Measurements from ENCODE around the gene ENO2.

ENO2 gene

DNA sequence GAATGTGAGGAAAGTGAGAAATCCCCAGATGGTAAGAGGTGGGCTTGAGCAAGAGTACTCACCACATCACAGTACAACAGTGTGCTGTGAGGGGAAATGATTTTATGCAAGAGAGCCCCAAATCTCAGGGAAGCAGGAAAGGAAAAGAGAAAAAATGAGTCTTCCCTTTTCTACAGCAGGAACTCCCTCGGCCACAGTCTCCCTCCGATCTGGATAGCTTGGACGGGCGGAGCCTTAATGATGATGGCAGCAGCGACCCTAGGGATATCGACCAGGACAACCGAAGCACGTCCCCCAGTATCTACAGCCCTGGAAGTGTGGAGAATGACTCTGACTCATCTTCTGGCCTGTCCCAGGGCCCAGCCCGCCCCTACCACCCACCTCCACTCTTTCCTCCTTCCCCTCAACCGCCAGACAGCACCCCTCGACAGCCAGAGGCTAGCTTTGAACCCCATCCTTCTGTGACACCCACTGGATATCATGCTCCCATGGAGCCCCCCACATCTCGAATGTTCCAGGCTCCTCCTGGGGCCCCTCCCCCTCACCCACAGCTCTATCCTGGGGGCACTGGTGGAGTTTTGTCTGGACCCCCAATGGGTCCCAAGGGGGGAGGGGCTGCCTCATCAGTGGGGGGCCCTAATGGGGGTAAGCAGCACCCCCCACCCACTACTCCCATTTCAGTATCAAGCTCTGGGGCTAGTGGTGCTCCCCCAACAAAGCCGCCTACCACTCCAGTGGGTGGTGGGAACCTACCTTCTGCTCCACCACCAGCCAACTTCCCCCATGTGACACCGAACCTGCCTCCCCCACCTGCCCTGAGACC lies 21.2 kb downstream of the ENO2 start:
- DNase-seq, result no peak

DNA sequence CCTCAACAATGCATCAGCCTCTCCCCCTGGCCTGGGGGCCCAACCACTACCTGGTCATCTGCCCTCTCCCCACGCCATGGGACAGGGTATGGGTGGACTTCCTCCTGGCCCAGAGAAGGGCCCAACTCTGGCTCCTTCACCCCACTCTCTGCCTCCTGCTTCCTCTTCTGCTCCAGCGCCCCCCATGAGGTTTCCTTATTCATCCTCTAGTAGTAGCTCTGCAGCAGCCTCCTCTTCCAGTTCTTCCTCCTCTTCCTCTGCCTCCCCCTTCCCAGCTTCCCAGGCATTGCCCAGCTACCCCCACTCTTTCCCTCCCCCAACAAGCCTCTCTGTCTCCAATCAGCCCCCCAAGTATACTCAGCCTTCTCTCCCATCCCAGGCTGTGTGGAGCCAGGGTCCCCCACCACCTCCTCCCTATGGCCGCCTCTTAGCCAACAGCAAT lies 21.8 kb downstream of the ENO2 start:
- no peak for DNase-seq

DNA sequence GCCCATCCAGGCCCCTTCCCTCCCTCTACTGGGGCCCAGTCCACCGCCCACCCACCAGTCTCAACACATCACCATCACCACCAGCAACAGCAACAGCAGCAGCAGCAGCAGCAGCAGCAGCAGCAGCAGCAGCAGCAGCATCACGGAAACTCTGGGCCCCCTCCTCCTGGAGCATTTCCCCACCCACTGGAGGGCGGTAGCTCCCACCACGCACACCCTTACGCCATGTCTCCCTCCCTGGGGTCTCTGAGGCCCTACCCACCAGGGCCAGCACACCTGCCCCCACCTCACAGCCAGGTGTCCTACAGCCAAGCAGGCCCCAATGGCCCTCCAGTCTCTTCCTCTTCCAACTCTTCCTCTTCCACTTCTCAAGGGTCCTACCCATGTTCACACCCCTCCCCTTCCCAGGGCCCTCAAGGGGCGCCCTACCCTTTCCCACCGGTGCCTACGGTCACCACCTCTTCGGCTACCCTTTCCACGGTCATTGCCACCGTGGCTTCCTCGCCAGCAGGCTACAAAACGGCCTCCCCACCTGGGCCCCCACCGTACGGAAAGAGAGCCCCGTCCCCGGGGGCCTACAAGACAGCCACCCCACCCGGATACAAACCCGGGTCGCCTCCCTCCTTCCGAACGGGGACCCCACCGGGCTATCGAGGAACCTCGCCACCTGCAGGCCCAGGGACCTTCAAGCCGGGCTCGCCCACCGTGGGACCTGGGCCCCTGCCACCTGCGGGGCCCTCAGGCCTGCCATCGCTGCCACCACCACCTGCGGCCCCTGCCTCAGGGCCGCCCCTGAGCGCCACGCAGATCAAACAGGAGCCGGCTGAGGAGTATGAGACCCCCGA lies 22.5 kb downstream of the ENO2 start:
- no peak for DNase-seq

DNA sequence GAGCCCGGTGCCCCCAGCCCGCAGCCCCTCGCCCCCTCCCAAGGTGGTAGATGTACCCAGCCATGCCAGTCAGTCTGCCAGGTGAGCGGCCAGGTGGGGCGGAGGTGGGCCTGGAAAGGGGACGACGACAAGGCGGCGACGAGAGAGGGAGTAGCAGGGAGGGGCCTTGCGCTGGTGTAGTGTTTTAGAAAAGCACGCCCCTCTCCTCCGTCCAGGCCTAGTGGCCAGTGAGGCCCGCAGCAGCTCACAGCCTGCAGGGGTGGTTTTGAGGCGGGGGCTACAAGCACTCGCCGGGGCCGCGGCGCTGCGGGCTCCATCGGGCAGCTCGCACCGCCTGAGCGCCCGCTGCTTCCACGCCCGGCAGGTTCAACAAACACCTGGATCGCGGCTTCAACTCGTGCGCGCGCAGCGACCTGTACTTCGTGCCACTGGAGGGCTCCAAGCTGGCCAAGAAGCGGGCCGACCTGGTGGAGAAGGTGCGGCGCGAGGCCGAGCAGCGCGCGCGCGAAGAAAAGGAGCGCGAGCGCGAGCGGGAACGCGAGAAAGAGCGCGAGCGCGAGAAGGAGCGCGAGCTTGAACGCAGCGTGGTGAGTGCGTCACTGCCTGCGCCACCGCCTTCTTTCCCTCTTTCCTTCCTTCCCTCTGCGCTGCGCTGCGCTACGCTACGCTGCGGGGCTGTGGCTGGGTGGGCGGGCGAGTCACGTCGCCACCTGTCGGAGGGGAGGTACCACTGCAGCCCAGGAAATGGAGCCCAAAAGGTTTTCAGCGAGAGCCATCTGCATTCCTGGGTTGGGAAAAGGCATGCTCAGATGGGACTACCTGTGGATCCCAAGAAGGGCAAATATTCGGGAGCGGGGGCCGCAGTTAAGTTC lies 23.3 kb downstream of the ENO2 start:
- peak; percentile 76 for DNase-seq

DNA sequence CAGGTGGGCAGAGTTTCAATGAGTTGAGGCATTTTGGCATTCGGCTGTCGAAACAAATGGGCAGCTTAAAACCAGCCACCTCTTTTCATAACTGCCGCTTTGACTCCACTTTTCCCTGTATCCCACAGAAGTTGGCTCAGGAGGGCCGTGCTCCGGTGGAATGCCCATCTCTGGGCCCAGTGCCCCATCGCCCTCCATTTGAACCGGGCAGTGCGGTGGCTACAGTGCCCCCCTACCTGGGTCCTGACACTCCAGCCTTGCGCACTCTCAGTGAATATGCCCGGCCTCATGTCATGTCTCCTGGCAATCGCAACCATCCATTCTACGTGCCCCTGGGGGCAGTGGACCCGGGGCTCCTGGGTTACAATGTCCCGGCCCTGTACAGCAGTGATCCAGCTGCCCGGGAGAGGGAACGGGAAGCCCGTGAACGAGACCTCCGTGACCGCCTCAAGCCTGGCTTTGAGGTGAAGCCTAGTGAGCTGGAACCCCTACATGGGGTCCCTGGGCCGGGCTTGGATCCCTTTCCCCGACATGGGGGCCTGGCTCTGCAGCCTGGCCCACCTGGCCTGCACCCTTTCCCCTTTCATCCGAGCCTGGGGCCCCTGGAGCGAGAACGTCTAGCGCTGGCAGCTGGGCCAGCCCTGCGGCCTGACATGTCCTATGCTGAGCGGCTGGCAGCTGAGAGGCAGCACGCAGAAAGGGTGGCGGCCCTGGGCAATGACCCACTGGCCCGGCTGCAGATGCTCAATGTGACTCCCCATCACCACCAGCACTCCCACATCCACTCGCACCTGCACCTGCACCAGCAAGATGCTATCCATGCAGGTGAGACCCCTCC lies 24.2 kb downstream of the ENO2 start:
- DNase-seq, result no peak

DNA sequence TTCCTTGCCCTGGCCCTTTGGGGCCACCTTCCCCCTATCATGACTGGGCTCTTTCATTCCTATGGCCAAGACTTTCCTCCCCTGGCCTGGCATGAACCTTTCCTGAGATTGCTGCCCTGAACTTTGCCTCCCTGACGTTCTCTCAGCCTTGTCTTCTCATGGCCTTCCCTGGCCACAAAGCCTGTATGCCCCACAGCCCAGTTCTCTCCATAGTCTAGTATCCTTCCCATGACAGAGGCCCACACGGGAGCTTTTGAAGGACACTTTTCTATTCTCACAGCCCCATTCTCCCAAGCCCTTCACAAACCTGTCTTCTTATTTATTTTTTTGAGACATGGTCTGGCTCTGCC lies 24.8 kb downstream of the ENO2 start:
- DNase-seq, result no peak

DNA sequence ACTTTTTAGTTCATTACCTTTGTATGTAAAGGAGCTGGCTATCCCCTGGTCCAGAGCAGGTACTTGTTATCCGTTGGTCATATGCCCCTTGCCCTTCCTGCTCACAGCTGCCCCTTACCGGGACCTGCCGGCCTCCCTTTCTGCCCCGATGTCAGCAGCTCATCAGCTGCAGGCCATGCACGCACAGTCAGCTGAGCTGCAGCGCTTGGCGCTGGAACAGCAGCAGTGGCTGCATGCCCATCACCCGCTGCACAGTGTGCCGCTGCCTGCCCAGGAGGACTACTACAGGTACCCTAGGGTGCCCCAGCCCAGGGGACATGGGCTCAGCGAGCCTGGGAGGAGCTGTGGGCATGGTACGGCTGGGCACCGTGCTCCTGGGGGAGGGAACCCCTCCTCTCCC lies 26.9 kb downstream of the ENO2 start:
- no peak for DNase-seq

DNA sequence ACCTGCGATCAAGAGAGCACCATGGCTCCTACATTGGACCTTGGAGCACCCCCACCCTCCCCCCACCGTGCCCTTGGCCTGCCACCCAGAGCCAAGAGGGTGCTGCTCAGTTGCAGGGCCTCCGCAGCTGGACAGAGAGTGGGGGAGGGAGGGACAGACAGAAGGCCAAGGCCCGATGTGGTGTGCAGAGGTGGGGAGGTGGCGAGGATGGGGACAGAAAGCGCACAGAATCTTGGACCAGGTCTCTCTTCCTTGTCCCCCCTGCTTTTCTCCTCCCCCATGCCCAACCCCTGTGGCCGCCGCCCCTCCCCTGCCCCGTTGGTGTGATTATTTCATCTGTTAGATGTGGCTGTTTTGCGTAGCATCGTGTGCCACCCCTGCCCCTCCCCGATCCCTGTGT lies 27.4 kb downstream of the ENO2 start:
- no peak for DNase-seq

DNA sequence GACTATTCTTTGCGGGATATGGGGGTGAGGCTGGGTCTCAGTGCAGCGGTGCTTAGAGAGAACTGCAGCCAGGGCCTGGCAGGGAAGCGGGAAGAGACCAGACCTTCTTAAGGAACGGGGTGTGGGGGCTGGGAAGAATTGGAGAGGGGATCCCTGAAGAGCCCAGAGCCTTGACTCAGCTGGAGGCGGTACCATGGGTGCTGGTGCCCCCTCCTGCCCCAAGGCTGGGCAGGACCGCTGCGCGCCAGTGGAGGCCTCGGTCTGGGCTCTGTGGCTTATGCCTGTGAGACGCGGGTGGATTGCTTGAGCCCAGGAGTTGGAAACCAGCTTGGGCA lies 27.9 kb downstream of the ENO2 start:
- no peak for DNase-seq

DNA sequence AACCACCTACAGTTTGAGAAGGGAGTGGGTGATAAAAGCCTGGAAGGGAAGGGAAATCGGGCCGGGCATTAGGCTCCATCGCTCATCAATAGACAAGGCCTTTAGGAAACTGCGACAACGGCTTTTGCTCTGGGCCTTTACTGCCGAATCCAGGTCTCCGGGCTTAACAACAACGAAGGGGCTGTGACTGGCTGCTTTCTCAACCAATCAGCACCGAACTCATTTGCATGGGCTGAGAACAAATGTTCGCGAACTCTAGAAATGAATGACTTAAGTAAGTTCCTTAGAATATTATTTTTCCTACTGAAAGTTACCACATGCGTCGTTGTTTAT lies 29.0 kb downstream of the ENO2 start:
- DNase-seq, result peak; percentile 88

DNA sequence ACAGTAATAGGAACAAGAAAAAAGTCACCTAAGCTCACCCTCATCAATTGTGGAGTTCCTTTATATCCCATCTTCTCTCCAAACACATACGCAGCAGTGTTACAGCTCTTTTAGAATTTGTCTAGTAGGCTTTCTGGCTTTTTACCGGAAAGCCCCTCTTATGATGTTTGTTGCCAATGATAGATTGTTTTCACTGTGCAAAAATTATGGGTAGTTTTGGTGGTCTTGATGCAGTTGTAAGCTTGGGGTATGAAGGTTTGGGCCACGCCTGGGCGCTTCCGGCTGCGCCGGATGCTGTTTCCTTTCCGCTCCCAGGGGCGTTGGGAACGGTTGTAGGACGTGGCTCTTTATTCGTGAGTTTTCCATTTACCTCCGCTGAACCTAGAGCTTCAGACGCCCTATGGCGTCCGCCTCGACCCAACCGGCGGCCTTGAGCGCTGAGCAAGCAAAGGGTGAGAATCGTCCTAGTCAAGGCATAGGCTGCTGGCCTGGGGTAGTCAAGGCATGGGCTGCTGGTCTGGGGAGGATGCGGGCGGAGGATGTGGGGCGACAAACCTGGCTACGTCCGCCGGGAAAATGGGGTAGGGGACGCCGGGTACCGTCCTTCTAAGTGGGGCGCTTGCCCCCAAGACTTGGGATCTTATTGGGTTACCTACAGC lies 29.5 kb downstream of the ENO2 start, which contains the start of the genes C12orf57 and RNU7-1:
C12orf57 (plus strand) TSS at position 301 of the 659 bp plus-strand sequence; CDS start at position 401, 100 bp downstream.
RNU7-1 (plus strand) TSS at position 95 of the 659 bp plus-strand sequence.
- DNase-seq, result peak; percentile 94

DNA sequence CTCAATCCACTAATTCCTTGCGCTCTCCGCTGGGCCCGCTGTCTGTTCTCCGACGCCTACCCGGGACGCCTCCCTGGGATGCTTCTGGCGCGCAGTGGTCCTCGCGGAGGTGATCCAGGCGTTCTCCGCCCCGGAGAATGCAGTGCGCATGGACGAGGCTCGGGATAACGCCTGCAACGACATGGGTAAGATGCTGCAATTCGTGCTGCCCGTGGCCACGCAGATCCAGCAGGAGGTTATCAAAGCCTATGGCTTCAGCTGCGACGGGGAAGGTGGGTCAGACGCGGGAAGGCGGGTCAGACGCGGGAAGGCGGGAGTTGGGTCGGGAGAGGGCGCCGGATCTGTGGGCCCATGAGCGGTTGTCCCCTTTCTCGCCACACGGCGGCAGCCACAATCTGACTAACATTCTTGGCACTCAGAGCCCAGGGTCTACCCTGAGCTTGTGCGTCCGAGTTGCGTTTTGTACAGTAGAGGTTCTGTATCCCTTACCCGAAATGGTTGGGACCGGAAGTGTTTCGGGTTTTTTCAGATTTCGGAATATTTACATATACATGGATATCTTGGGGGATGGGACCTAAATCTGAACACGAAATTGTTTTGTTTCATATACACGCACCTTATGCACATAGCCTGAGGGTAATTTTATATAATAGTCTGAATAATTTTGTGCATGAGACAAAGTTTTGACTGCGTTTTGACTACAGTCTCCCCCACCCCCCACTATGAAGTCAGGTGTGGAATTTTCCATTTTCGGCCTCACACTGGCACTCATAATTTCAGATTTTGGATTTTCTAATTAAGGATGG lies 30.2 kb downstream of the ENO2 start:
- DNase-seq, result peak; percentile 88

DNA sequence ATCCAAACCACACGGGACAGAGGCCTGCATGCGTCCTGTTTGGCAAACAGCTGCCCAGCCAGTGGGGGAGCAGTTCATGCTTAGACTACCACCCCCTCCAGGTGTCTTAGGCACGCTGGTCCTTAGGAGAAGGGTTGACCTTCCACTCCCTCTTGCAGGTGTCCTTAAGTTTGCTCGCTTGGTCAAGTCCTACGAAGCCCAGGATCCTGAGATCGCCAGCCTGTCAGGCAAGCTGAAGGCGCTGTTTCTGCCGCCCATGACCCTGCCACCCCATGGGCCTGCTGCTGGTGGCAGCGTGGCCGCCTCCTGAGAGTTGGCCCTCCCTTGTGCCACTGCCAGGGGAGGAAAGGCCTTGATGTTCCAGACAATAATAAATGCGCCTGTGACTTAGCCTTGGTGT lies 31.2 kb downstream of the ENO2 start:
- DNase-seq, result no peak

DNA sequence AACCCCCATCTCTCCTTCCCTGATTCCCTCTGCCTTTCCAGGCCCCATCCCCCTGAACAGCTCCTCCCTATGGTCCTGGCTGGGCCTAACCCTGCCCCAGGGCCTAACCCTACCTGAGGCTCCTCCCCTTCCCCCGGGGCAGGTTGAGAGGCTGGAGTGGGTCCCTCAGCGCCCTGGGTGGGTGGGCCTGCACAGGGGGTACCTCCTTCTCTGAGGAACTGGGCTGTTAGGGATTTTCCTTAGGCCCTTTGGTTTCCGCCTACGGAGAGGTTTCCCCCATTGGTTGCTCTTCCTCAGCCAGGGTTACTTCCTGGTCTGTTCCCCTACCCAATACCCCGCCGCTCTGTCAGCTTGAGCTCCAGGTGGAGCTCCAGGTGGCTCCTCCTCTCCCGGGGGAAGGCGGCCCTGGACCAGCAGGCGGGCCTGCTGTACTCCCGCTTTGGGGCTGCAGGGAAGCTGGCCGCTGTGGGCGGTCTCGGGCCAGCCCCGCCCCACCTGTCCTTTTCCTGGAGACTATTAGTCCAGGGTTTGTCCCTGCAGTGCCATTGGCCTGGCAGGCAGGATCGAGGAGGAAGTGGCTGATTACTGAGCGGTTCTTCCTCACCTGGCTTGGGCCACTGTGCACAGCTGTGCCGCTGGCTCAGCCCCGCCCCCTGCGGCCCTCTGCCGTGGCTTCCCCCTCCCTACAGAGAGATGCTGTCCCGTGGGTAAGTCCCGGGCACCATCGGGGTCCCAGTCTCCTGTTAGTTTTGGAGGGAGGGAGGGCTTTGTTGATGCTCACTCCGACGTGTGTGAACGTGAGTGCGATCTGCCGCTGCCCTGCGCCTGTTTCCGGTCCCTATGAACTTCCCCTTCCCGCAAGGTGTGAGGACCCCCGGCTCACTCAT lies 31.9 kb downstream of the ENO2 start:
- peak; percentile 95 for DNase-seq

DNA sequence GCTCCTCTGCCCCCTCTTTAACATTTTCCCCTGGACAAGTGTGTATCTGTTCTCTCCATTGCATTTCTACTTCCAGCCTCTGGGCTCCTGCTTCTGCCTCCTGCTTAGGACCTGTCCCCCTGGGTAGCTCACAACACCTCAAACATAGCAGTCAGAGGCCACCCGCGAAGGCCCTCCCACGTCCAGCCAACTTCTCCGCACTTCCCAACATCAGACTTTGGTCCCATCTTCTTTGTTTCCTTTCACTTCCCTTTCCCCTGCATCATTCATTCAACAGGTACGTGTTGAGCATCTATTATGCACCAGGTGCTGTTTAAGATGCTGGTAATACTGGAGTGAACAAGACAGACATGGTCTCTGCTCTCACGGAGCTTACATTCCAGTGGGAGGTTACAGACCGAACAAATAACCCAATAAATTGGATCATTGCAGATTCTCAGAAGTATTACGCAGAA lies 32.6 kb downstream of the ENO2 start:
- no peak for DNase-seq

DNA sequence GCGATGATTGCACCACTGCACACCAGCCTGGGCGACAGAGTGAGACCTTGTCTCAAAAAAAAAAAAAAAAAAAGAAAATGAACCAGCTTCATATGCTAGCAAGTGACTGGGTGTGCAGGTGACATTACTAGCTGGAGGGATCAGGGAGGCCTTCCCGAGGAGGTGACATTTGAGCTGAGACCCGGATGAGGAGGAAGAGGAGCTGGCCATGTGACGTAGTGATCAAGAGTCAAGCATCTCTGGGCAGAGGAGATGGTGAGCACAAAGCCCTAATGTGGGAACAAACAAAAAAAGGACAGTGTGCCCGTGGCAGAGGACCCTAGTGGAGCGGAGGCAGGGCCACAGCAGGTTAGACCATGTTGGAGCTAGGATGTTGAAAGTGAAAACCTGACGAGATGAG lies 33.2 kb downstream of the ENO2 start:
- no peak for DNase-seq

DNA sequence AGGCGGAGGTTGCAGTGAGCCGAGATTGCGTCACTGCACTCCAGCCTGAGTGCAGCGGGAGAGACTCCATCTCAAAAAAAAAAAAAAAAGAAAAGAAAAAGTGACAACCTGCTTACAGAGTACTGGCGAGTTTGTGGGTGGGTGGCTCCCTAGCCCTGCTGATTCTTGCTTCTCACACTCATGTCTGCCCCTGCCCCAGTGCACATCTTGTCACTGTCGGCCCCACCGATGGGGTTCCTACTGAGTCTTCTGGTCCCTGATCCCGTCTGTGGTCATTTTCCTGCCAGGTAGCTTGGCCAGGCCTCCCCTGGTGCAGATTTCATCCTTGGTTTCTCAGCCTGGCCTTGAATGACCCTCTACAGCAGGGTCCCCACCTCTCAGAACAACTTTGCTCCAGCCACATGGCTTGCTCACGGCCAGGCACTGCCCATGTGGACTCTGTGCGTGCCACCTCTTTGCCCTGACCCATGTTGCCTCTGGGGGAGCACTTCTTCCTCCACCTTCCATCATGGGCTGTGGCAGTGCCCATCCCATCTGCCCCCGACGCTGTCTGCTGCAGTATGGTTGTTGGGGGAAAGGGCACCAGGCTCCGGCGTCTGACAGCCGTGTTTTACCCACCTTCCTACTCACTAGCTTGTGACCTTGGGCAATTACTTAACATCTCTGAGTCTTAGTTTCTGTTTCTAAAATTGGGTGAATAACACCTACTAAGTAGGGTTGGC lies 34.7 kb downstream of the ENO2 start:
- DNase-seq, result no peak

DNA sequence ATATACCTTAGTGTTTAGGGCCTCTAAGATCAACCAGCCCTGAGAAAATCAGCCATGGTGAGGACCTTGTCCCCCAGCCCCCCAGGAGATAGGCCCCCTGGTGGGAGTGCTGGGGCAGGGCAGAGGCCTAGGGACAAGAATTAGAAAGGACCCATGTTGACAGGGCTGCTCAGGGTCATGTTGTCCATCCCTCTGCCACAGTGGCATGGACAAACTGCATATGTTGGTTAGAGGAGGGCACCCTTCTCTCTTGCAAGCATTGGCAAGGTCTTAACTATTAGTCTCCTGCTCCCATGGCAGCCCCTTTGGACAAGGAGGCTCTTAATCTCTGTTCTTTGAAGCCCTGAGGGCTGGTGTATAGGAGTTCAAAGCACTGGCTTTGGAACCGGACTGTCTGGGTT lies 36.0 kb downstream of the ENO2 start:
- DNase-seq, result no peak

Measured in NCI-H2081 treated with DMSO at 0.1 percent for 48 hours (cell line).